ENCODE results near the gene RER1. TPM values are rescaled to one million over a fixed set of nuclear protein-coding genes. Genes with fewer than 3 reads are reported as not detected.
A peak's percentile ranks its signal among the peaks of the same experiment; 100 is the strongest.

RER1 gene
- polyA plus RNA-seq, 1 donor: 72.7 TPM

DNA sequence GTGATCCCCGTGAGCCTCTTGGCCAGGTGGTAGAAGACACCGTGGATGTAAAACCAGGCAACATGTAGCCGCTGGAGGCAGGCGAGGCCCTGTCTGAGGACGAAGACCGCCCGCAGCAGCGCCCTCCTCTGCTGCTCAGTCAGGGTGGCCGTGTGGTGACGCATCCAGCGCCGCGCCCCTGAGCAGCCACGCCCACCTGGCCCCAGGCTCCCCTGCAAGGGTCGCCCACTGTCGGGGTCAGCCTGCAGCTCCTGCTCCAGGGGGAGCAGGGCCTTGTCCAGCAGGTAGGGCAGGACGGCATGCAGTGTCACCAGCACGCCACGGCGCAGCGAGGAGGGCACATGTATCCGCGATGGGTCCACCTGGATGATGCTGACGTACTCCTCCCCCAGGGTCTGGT is 16.8 kb downstream of the RER1 start:
- DNase-seq: no peak

DNA sequence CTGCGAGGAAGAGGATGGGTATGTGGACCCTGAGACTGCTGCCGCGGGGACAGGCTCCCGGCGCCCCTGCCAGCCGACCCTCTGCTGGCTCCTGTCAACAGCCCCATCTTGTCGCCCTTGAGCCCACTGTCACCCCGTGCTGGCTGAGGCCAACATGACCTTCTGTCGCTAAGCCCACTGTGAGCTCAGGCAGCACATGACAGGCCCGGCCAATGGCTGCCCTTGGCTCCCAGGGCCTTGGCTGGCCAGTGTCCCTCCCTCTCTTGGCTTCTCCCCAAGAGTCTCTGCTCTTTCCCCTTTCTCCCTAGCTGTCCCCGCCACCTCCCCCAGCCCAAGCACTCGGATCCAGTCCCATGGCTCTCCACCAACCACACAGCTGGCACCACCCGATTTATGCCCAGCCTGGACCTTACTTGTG is 17.2 kb downstream of the RER1 start:
- no peak for DNase-seq

DNA sequence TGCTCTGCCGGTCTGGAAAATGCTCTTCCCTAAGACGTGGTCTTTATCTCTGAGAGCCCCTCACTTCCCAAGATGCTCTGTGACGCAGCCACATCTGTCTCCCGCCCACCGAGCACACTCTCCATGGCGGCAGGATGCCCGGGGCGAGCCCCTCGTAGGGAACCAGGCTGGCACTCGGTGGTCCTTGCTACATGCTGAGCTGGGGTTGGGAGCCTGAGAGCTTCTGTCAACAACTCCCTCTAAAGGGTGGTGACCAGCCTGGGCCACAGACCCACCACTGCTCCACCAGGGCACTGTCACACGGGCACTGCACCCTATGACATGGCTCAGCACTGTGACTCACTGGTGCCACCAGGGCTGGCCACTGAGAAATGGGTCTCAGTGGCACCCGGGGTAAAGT is 18.1 kb downstream of the RER1 start:
- no peak for DNase-seq

DNA sequence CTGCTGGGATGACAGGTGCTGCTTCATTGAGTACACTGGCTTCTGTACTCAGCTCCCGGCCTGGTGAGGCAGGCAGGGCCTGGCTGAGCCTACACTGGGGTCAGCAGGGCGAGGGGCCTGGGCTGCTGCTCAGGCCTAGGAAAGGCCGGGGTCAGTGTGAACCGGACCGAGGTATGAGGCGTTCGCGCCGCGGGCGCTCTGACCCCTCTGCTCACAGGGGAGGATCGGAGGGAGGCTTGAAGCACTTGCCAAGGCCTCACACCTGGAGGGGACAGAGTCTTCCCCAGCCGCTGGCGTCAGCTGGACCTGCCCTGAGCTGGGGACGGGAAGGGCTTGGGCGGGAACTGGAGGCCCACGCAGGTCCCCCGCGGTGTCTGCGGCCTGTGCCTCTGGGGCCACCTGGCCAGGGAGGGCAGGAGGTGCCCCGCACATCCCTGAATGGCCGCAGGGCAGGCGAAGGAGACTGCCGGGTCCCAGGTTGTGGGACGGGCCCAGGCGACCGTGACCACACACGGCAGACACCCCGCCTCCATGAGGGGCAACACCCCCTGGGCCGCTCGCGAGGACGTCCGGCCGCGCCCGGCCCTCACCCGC is 20.3 kb downstream of the RER1 start:
- DNase-seq: no peak

DNA sequence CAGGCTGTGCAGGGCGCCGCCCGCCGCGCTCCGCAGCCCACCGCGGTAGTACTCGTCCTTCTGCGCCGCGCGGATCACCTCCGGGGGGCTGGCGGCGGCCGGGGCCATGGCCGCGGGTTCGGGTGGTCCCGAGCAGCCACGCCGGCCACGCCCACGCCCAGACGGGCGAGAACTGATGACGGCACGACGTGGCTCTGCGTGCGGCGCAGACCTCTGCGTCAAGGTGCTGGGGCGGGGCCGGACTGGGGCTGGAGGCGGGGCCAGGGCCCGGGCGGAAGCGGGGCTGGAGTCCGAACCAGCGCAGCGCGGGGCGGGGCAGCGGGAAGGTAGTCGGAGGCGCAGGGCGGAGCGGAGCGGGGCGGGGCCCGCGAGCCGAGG is 20.7 kb downstream of the RER1 start, which contains the start of gene PEX10:
Gene PEX10, minus strand, starts transcription at position 170 of the 378 bp plus-strand sequence. Its CDS starts 62 bp downstream, at position 108.
- peak; percentile 96 for DNase-seq

DNA sequence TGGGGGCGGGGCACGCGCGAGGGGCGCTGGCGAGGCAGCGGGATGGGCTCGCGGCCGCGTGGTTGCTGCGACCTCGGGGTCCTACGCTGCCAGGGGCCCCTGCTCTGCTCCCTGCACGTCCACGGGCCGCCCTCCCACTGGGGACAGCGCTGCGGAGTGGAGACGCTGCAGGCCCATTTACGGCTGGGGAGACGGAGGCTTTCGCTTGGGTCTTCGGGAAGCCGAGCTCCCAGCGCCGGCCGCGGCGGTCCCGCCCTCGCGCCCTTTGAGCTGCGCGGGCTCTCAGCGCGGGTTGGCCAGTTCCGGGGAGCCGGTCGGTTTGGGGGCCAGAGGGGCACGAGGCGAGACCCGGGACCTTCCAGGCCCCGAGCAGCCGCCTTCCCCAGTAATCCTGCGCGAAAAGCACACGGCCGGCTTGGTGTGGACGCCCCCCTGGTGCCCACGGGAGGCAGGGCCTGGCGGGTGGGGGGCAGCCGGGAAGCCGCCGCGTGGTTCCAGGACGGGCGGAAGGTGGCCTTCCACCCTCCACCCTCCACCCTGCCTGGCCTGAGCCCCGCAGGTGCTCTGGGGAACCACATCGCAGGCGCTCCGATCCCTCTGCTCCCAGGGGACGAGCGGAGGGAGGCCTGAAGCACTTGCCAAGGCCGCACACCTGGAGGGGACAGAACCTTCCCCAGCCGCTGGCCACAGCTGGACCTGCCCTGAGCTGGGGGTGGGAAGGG is 21.3 kb downstream of the RER1 start:
- DNase-seq: no peak

DNA sequence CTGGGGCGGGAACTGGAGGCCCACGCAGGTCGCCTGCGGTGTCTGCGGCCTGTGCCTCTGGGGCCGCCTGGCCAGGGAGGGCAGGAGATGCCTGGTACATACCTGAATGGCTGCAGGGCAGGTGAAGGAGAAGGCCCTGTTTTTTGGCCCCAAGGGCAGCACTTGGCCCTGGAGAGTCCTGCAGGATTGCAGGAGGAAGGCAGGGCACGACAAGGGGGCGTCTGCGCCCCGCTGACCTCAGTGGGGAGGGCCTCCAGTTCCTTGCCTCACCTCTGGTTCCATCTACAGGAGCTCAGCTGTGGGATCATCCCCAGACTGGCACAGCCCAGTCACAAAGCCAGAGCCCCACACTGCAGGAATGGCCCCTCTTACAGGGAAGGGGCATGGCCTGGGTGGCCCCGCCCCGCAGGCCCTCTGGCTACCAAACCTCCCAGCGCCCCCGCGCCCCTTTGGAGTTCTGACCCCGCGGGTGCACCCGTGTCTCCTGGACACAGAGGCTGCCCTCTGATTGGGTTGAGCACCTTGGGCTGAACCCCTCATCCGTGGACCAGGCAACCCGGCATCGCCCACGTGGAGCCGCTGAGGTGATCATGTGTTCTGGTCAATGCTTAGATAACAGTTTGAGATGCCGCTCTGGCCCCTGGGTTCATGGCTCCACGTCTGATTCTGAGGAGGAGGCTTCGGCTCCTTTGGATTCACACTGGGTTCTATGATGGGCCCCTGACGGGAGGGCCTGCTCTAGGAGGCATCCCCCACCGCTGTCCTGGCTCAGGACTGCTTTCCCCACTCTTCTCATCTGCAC is 22.1 kb downstream of the RER1 start:
- DNase-seq: no peak

DNA sequence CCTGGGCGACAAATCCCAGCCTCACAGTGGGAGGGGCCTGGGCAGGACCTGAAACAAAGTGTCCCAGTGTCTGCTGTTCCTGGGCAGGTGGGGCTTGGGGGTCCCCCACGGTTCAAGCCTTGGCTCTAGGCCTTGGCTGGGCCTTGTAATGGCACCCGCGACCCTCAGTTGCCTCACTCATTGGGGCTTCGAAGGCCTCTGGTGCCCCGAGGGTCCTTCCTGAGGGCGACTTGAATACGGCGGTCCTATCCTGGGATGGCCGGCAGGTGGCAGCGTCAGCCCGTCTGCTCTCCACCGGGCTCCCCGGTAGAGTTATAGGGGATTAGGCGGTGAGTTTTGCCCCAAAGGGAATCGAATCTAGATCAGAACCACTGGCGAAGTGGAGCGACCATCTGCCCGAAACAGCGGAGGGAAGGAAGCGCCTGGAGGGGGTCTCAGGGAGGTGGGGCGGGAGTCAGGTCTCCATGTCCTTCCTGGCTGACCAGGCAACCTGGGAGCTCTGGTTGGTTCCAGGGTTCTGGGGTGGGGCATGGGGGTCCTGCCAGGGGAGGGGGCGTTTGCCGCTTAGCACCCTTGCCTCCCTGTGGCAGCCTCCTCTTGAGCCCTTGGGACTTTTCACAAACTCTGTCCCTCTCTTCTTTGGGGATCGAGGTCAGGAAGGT is 22.8 kb downstream of the RER1 start:
- DNase-seq: peak; percentile 54

DNA sequence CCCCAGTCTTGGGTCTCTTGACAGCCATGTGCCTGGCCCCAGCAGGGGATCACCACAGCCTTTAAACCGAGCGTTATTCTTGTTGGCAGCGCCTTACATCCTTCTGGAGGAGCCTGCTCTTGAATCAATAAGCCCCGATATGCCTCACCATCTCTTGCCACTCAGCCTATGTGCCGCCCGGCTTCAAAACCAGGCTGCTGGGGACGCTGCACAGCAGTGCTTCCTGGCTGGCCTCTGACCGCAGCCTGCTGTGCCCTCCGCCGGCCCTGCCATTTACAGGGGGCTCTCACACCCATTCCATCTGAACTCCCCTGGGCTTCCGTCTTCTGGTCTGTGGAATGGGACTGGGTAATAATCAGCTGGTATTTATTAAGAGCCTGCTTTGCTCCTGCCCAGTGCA is 23.7 kb downstream of the RER1 start:
- DNase-seq: no peak

DNA sequence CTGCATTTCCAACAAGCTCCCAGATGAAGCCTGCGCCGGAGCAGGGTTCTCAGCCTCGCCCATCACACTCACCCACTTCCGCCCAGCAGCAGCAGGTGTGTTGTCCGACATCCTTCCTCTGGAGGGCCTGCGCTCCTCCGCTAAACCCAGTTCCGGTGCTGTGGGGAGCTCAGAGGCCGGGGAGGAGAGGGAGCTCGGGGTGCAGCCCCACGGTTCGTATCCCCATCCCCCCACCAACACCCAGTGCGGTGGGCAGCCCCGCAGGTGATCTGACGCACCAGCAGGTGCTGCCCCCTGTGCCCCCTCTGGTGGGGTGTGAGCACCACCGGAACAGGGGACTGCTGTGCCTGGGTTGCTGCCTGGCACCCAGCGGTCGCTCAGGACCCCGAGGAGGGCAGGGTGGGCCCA is 24.2 kb downstream of the RER1 start:
- no peak for DNase-seq

DNA sequence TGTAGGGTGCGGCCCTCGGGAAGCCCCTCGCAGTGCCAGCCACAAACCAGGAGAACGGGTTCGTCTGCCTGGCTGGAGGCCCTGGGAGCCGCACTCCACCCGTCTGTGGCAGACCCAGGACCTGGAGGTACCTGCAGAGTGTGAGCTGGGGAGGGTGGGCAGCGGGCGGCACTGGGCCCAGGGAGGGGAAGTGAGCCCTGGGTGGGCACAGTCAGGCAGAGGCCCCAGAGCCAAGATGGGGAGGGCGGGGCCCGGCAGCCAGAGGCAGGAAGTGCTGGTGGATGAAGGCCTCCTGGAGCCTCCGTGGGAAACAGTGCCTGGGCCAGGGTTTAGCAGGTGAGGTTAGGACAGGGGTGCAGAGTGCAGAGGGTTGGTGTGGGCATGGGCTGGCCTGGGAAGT is 24.8 kb downstream of the RER1 start:
- no peak for DNase-seq

DNA sequence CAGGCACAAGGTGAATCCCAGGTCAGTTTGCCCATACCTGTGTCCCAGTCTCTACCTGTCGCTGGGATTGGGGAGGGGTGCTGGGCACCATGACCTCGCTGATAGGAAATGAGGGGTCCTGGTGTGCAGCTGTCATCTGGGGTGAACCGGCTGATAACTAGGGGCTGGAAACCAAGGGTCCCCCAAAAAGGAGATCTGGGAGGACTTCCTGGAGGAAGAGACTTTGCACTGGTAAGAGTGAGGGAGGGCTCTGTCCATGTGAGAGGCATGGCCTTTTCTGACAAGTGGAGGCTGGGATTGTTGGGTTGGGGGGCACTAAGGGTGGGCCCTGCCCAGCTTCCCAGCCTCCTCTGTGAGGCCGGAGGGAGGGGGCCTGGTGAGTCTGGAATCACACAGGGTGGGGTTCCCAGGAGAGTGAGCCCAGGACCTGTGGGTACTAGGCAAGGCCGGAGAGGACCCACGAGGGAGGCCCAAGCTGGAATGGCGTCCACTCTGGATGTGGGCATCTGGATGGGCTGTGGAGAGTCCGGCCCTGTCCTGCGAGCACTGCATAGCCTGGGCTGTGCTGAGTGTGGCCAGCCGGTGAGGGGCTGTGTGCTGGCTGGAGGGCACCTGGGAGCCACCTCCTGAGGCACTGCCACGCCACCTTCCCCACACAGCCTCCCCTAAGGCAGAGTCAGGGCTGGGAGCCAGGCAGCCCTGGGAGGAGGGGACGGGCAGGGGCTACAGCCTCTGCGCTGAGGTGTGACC is 25.6 kb downstream of the RER1 start:
- no peak for DNase-seq

DNA sequence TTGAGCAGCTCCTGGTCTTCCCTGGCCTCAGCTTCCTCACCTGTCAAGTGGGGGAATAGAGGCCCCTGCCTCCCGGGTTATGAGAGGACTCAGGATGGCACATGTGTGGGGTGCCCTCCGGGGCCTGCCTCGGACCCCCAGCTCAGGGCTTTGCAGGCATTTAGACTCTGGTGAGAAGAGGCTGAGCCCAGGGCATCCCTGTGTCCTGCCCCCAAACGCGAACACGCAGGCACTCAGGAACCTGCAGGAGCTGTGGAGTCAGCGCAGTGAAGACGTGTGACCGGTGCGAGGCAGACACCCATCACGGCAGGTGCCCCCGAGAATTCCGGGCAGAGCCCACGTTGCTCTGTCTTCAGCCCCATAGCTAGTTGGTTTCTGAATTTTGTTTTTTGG is 26.2 kb downstream of the RER1 start:
- no peak for DNase-seq

DNA sequence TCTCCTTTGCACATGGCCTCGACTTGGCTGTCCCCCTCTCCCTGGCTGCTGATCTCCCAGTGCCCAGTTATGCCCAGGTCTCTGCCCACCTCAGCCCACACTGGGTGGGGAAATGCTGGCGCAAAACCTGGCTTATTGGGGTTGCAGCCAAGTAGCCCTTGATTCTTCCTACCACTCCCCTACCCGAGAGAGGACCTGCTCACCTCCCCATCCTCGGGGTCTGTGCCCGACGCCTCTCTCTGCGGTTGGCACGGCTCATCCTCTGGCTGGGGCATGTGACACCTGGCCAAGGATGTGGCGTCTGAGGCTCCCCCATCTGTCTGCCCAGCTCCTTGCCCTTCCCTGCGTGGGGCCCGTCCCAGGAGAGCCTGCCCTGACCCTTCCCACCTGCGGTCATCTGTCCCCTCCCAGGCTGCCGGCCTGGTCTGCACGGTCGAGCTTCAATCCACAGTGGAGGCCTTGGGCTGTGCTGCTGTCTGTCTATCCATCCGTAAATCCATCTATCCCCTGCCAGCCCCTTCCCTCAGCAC is 27.2 kb downstream of the RER1 start:
- DNase-seq: no peak

DNA sequence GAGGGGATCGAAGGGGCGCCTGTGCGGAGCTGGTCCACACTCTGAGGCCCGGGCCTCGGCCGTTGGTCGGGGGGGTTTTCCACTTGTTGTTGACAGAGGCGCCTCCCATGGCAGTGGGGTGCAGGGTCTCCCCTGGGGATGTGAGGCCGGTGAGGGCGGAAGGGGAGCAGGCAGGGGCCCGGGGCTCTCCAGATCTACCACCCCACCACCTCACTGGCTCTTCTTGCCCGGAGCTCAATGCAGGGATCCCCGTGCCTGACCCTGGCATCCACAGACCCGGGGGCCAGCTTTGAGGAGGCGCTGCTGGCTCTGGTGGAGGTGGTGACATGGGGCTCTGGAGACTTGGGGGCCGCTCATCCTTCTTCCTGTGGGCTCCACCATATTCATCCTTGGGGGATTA is 27.8 kb downstream of the RER1 start:
- no peak for DNase-seq

DNA sequence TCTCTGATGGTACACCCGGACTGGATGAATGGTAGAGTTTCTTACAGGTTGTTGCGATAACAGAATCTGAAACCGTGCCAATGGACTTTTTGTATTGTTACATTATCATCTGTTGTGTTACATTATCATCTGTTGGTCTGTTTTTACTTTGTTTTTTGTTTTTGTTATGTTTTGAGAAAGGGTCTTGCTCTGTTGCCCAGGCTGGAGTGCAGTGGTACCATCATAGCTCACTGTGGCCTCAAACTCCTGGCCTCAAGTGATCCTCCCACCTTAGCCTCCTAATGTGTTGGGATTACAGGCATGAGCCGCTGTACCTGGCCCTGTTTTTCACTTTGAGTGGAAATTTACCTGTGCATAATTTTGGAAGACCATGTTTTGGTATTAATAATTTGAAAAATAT is 30.9 kb downstream of the RER1 start:
- no peak for DNase-seq

DNA sequence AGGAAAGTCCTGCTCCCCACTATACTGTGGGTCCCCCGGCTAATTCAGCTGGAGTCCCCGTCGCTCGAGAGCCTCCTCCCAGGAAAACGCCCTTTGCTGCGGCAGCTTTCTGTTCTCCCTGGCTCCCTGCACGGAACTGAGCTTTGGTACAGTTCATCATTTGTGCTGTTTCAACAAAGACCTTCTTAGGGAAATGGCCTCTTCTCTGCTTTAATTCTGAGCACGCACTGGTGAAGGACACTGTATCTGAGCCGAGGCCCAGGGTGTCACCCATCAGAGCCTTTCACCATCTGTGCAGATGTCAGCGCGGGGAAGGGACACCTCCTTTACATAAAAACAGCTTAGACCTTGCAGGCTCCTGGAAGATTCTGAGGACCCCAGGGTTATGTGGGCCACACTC is 34.3 kb downstream of the RER1 start:
- no peak for DNase-seq

DNA sequence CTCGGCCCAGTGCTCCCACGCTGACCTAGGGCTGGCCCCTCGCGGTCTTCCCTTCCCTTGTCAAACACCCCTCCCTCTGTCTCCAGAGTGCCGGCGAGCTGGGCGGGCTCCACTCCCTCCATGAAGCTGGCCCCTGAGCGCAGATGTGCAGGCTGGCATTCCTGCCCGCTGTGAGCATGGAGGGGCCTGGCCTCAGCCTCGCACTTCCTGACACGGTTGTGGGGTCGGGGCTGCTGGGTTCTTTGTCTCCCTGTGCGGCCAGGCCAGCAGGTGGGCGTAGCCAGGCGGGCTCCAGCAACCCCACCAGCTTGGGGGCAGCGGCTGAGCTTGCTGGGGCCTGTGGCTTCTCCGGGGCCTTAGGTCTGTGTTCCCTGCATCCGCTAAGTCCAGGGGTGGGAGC is 34.9 kb downstream of the RER1 start:
- no peak for DNase-seq

DNA sequence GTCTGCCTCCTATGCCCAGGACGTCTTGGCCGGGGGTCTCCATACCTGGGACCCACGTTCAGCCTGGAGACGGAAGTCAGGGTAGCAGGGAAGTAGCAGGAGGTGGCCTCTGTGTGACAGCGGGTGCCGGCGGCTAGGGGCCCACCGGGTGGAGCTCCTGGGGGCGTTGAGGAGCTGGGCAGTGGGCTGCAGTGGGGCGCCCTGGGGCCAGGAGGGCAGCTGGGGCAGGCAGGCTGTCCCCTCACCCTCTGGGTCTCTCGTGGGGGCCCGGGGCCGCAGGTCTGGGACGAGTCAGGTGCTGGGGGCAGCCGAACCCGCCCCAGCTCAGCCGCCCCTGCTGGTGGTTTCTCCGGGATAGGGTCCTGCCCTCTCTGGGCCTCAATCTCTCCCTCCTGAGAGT is 35.4 kb downstream of the RER1 start:
- DNase-seq: no peak

DNA sequence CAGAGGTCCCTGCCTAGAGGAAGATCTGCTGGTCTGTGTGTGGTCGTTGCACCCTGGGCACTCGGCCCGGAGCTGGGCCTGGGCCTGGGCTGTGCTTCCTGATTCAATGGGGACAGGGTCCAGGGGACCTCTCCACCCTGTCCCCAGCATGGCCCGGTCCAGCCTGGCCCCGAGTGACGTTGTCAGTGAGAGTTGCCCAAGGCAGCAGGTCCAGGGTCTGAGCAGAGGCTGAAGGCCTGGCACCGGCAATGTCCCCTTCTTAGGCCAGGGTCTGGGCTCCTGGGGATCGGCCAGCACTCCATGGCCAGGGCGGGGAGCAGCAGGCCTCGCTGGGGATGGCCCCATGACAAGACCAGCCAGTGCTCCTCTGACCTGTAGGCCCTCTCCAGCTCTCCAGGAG is 36.3 kb downstream of the RER1 start:
- DNase-seq: no peak

DNA sequence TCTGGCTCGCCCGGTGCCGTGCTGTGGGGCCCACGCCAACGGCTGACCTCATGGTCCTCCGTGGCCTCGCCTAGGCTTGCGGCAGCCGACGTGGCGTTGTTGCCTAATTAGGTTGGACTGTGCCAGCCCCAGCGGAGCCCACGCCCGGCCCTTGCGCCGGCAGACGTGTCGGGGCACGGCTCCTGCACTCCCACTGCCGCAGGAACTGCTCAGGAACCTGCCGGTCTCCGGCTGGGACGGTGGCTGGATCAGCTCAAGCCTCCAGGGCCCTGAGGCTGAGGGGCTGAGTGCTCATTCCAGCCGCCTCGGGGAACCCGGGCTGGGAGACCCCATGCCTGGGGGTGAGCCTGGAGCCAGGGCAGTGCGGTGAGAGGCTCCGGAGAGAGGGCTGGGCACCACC is 36.8 kb downstream of the RER1 start:
- no peak for DNase-seq
